SK-N-SH treated with all-trans-retinoic acid at 6 μM for 48 hours (cell line): Measurements from ENCODE around the gene IQCK.

Experiments
- ARNTL ChIP-seq: fragments of 450-650 bp; formaldehyde crosslinking; IDR thresholded peaks from 2 replicates; pipeline ENCODE4 v1.5.0; 2020; ENCODE audit warnings: low read depth, mild to moderate bottlenecking, moderate library complexity, borderline replicate concordance
- PPARA ChIP-seq: fragments of 250-450 bp; sonication (Bioruptor Pico); IDR thresholded peaks from 2 replicates; pipeline ENCODE4 v1.5.0; 2020; ENCODE audit warnings: mild to moderate bottlenecking, borderline replicate concordance
- RARB ChIP-seq: fragments of 250-450 bp; sonication (Bioruptor Pico); IDR thresholded peaks from 2 replicates; pipeline ENCODE4 v1.8.0; 2021; ENCODE audit warnings: mild to moderate bottlenecking, moderate library complexity
- TCF4 ChIP-seq: fragments of 250-450 bp; sonication (Bioruptor Pico); IDR thresholded peaks from 2 replicates; pipeline ENCODE4 v1.8.0; 2021; ENCODE audit warnings: mild to moderate bottlenecking, moderate library complexity, borderline replicate concordance
- TOX ChIP-seq: fragments of 250-450 bp; sonication (Bioruptor Pico); IDR thresholded peaks from 2 replicates; pipeline ENCODE4 v1.8.0; 2021; ENCODE audit warnings: mild to moderate bottlenecking, moderate library complexity, borderline replicate concordance
- ZC3H10 ChIP-seq: fragments of 250-450 bp; sonication (Bioruptor Pico); IDR thresholded peaks from 2 replicates; pipeline ENCODE4 v1.5.1; 2021; ENCODE audit warnings: mild to moderate bottlenecking, moderate library complexity
- ZFP3 ChIP-seq: fragments of 250-450 bp; sonication (Bioruptor Pico); IDR thresholded peaks from 2 replicates; pipeline ENCODE4 v1.5.0; 2020; ENCODE audit warnings: mild to moderate bottlenecking, moderate library complexity
- TF ChIP-seq, protein P1 (sequence below): fragments of 250-450 bp; sonication (Bioruptor Pico); IDR thresholded peaks from 2 replicates; pipeline ENCODE4 v1.8.0; 2020; ENCODE audit warnings: mild to moderate bottlenecking, moderate library complexity, borderline replicate concordance
- TF ChIP-seq, protein P2 (sequence below): fragments of 250-450 bp; sonication (Bioruptor Pico); IDR thresholded peaks from 2 replicates; pipeline ENCODE4 v1.8.0; 2021; ENCODE audit warnings: low read depth, mild to moderate bottlenecking, moderate library complexity, borderline replicate concordance
- TF ChIP-seq, protein P3 (sequence below): fragments of 250-450 bp; sonication (Bioruptor Pico); IDR thresholded peaks from 2 replicates; pipeline ENCODE4 v1.5.1; 2020; ENCODE audit warnings: low read depth, mild to moderate bottlenecking, moderate library complexity

DNA sequence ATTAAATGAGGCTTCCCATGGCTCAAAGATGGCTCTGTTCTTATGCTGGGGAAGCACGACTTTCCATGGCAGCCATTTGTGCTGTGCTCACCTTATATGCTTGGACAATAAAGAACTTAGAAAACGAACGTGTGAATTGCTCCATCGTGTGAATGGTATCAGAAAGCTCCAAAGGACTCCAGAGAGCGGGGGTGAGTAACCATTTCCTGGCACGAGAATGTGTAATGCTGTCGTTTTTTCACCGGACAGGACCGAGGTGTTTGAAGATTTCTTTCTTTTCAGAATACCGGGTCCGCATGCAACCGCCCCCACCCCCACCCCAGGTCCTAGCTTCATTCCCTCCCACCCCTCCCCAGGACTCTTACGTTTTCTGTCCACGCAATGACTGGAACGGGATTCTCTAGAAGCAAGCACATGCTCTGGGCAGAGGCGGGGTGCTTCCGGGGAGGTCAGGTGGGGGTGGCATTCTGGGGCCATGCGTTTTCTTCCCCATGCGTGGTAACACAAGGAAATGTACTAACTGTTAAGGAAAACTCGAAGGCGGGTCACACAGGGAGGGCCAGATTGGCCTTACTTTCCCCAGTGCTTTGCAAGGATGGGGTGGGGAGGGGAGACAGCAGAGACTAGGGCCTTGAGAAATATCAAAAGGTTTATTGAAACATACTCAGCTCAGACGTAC lies 140.4 kb downstream of the IQCK start:
- TF ChIP-seq, protein P1, sequence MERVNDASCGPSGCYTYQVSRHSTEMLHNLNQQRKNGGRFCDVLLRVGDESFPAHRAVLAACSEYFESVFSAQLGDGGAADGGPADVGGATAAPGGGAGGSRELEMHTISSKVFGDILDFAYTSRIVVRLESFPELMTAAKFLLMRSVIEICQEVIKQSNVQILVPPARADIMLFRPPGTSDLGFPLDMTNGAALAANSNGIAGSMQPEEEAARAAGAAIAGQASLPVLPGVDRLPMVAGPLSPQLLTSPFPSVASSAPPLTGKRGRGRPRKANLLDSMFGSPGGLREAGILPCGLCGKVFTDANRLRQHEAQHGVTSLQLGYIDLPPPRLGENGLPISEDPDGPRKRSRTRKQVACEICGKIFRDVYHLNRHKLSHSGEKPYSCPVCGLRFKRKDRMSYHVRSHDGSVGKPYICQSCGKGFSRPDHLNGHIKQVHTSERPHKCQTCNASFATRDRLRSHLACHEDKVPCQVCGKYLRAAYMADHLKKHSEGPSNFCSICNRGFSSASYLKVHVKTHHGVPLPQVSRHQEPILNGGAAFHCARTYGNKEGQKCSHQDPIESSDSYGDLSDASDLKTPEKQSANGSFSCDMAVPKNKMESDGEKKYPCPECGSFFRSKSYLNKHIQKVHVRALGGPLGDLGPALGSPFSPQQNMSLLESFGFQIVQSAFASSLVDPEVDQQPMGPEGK (CRISPR knock-in tag), result no peak
- TF ChIP-seq ZFP3 (CRISPR knock-in tag), result no peak
- TF ChIP-seq ARNTL (CRISPR knock-in tag), result no peak
- TF ChIP-seq RARB, result no peak
- no peak for TF ChIP-seq TCF4 (CRISPR knock-in tag)
- no peak for TF ChIP-seq ZC3H10
- TF ChIP-seq PPARA (CRISPR knock-in tag), result no peak
- TF ChIP-seq TOX (CRISPR knock-in tag), result no peak
- TF ChIP-seq, protein P2, sequence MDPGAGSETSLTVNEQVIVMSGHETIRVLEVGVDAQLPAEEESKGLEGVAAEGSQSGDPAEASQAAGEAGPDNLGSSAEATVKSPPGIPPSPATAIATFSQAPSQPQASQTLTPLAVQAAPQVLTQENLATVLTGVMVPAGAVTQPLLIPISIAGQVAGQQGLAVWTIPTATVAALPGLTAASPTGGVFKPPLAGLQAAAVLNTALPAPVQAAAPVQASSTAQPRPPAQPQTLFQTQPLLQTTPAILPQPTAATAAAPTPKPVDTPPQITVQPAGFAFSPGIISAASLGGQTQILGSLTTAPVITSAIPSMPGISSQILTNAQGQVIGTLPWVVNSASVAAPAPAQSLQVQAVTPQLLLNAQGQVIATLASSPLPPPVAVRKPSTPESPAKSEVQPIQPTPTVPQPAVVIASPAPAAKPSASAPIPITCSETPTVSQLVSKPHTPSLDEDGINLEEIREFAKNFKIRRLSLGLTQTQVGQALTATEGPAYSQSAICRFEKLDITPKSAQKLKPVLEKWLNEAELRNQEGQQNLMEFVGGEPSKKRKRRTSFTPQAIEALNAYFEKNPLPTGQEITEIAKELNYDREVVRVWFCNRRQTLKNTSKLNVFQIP (CRISPR knock-in tag), result no peak
- TF ChIP-seq, protein P3, sequence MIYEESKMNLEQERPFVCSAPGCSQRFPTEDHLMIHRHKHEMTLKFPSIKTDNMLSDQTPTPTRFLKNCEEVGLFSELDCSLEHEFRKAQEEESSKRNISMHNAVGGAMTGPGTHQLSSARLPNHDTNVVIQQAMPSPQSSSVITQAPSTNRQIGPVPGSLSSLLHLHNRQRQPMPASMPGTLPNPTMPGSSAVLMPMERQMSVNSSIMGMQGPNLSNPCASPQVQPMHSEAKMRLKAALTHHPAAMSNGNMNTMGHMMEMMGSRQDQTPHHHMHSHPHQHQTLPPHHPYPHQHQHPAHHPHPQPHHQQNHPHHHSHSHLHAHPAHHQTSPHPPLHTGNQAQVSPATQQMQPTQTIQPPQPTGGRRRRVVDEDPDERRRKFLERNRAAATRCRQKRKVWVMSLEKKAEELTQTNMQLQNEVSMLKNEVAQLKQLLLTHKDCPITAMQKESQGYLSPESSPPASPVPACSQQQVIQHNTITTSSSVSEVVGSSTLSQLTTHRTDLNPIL (CRISPR knock-in tag), result no peak
